ENCODE measurements around the gene ZNHIT2.

The ZNHIT2 gene

DNA sequence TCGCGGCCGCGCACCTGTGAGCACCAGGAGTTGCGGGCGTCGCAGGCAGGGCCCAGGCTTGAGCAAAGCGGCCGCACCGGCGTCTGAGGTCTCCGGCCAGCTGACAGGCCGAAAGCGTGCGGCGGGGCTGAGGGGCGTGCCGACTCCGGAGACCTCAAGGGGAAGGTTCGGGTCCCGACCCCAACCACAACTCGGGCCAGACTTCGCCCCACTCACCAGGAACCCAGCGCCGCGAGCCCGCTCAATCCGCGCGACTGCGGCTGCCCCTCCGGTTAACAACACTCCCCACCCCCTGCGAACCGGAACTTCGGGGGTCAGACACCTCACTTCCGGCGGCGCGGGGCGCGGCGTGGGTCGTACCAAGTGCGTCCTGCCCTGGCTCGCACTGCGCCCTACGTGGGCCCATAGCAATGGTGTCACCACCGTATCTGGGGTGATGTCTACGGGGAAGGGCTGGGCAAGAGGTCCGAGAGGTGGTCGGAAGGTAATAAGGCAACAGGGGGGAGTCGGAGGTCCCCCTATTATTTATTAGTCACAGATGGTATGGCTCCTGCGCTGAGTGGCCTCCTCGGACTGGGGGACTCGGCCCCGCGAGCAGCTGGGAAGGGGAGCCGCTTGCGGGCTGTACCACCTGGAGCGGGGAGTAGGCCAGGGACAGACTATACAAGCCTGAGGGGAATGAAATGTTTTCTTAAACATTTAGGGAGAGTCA, 16.9 kb upstream of the ZNHIT2 start, which contains the start of gene SYVN1:
Gene SYVN1 (minus strand): TSS at position 280 of the 712 bp plus-strand sequence. CDS start 918 bp downstream, outside the sequence.
- FAIRE-seq = no peak
- peak; percentile 55 for DNase-seq (ENCODE audit: low spot score)

DNA sequence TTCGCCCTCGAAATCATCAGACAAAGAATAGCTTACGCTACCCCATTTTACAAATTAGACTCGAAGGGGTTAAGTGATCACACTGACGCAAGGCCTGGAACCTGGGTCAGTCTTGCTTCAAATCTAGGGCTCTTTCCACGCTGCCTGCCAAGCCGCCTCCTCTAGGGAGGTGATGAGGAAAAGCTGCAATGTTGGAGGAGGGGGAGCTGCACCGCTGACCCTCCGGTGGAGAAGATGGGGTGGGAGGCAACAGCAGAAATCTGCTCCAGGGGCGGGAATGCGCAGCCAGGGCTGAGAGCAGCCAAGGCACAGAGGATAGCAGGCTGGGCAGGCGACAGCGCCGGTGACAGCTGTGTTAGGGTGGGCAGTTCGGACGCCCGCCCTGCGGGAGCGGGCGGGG, 16.2 kb upstream of the ZNHIT2 start:
- DNase-seq (ENCODE audit: low spot score) = no peak
- no peak for FAIRE-seq

DNA sequence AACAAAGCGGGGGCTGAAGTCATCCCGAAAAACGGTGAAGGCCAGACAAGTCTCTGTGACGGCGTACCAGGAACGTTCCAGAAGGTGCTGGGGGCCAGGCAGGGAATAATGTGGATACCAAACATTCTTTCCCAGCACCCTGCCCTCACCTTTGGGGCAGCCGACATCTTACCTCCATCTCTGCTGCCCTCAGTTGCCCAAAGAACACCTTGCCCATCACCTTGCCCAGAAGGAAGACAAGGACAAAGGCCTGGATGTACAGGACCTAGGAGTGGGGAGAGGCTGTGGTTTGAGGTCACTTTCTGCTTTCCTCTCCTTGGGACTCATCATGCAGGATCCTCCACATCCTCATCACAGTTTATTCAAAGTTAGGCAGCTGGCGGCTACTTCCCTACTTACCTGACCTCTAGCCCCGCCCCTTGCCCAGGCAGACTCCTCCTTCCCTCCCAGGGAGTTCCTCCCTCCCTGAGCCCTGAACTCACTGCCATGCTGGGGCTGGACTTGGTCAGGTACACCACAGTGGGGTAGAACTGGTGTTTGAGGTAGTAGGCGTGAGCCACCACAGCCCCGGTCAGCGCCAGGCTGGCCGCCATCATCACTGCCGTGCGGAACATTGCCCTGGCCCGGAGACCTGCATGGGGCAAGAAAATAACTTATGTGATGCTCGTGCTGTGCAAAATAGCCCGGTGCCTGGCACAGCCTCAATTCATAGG, 15.6 kb upstream of the ZNHIT2 start:
- DNase-seq (ENCODE audit: low spot score) = no peak
- FAIRE-seq = no peak

DNA sequence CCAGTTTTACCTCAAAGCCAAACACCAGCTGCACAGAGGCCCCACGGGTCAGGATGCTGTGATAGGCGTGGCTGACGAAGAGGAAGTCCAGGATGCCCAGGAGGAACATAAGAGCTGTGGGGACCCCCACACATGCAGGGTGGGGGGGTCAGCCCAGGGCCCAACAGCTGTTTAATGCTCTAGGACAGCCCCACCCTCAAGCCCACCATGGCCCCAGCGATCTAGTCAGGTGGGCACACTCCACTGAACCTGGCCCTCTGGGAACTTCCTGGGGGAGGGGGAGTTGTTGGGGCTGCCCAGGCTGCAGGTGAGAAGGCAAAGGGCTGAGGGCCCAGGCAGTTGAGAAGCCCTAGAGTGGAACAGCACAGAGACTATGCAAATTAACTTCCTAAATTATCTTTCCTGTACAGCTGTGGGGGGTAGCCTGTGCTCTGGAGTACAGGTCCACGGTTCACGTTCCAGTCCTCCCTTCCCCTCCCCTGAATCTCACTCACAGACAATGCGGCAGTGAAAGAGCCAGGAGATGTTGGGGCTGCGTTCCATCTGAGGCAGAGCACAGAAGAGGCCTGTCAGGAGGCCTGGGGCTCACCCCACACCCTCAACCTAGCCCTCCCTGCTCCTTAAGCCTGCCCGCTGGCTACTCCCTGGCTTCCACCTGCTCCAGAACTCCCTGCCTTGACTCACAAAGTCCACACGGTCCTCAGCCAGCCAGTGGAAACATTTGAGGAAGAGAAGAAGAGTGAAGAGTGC, 14.9 kb upstream of the ZNHIT2 start:
- no peak for FAIRE-seq
- no peak for DNase-seq (ENCODE audit: low spot score)

DNA sequence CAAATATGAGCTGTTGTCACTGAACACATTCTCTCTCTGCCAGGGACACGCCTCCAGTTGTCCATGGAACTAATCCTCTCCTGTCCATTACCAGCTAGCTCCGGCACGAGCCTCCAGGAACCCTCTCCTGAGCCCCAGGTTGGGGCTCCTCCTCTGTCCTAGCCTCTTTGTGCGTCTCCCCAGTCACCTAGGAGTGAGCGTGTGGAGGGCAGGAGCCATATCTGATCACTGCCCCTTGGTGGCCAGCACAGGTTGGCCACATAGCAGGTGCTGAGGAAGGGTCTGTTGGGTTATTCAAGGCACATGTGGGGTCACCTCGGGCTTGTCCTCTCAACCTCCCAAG, 14.4 kb upstream of the ZNHIT2 start:
- no peak for FAIRE-seq
- no peak for DNase-seq (ENCODE audit: low spot score)

DNA sequence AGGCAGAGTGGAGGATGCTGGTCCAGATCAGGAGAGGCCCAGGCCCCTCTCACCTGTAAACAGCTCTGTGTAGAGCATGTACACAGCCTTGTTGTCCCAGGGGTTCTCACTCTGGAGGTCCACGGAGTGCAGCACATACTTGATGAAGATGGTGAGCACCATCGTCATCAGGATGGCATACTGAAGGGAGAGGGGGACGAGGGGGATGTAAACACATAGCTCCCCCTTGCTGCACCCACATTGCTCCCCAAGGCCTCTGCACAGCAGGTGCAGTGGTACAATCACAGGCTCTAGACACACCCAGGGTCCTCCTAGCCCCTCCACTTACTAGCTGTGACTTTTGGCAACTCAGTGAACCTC, 13.9 kb upstream of the ZNHIT2 start:
- FAIRE-seq (no peak), DNase-seq (ENCODE audit: low spot score) (no peak)

DNA sequence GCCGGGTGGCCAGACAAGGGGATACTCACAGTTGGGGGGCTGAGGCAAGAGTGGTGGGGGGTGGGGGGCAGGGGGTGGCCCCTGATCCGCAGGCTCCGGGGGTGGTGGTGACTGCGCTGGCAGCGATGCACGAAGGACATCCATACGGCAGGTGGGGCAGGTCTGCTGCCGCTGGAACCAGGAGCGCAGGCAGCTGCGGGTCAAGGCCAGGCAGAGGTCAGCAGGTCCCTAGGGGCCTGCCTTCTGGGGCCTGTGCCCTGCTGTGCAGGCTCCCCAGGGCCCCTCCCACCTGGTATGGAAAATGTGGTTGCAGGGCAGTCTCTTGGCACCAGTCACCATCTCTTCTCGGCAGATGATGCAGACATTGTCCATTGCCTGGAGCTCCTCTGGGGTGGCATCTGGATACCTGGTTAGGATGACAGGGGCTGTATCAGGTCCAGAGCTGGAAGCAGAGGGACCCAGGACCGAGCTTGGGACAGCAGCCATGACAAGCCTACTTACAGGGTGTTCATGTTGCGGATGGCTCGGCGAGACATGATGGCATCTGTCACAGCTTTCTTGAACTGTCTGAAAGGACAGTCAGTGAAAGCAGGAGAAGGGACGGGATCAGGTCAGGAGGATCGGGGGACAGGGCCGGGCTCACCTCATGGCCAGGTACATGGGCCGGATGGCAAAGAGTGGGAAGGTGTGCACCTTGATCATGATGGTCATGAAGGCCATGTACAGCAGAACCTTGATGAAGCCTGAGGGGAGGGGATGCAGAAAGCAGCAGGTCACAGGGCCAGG, 13.3 kb upstream of the ZNHIT2 start:
- no peak for DNase-seq (ENCODE audit: low spot score)
- no peak for FAIRE-seq

DNA sequence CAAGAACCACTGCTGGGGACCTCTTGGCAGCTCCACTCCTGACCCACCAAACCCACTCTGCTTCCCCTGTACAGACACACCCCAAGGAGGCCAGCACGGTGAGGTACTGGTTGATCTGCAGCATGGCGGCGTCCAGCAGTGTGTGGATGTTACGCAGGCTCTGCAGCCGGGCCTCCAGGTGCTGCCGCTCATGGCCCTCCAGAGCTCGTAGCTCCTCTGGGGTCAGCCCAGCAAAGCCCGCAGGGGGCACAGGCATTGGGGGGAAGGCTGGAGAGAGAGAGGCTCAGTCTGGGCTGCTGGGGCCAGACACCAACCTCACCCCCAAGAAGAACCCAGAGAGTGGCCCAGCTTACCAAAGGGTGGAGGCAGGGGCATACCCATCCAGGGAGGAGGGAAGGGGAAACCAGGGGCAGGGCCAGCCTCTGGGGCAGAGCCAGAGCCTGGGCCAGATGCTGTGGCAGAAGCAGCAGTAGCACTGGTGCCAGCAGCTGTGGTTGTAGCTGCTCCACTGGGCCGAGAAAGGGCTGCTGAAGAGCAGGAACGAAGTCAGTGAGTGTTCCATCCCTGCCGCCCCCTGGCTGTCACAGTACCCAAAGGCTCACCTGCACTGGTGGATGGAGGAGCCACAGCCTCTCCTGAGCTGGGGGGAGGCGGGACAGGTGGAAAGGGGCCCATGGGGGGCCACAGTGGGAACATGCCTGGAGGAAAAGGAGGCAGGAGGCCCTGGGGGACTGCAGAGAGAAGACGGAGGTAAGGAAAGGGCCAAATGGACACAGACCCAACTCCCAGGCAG, 12.3 kb upstream of the ZNHIT2 start:
- DNase-seq (ENCODE audit: low spot score) = no peak
- FAIRE-seq = no peak

DNA sequence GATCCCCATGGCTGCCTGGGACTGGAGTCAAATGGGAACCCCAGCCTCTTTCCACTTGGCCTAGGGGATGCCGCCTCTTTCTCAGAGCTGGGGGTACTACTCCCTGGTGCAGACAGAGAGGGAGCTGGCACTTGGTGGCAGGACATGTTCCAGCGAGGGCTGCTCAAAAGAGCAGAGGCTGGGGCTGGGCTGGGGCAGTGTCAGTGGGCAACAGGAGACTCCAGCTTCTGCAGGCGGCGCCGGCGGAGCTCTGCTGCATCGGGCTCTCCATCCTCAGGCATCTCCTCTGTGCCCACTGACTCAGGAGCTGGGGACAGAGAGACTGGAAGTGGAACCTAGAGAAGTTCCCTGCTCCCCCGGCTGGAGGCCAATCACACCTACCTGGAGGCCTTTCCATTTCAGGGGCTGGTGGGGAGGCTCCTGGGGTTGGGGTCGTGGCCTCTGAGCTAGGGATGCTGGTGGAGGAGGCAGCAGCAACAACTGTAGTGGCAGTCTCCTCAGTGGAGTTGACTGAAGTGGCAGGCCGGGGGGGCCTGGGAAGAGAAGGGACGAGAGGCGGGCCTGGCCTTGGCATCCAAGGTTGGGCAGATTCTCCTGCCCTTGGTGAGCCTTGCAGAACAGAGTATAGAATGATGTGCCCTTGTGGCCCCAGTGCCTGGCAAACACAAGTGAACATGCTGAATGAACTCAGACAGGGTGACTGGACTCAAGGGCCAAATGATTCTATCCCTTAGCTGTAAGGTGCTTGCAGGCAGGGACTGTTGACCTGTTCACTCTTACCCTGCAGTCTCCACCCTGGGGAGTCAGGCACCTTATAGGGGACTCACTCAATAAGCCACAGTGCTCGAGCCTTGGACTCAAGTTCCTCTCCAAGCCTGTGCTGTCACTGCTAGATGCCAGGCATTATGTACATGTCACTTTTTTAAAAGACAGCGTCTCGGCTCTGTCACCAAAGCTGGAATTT, 11.0 kb upstream of the ZNHIT2 start:
- FAIRE-seq = no peak
- DNase-seq (ENCODE audit: low spot score) = no peak

DNA sequence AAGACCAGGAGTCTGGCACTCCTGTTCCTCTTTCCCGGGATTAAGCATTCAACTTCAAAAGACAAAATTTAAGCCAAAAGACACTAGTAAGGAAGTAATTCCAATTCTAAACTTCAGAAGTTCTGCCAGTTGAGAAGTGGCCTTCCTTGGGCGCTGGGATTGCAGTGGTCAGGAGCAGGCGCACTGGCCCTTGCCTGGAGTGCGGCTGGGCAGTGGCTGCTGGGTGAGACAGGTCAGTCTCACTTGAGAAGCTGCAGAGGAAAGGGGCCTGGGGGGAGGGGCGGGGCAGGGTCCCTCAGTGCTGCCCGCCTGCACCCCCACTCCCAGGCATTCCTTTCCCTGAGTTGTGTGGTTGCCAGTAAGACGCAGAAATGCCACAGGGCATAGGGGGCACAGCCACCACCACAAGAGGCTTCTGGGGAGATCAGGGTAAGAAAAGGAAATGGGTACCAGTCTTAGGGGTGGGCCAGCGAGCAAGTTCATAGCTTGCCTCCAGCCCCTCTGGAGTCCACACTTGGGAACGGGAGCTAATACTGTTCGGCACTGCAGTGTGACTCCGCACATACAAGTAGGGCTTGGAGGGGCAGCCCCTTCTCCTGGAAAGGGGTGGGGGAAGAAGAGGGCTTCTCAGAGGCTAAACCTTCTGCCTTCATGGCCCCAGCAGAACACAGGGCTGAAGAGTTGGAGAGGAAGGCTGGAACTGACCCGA, 10.1 kb upstream of the ZNHIT2 start:
- DNase-seq (ENCODE audit: low spot score) = no peak
- no peak for FAIRE-seq

DNA sequence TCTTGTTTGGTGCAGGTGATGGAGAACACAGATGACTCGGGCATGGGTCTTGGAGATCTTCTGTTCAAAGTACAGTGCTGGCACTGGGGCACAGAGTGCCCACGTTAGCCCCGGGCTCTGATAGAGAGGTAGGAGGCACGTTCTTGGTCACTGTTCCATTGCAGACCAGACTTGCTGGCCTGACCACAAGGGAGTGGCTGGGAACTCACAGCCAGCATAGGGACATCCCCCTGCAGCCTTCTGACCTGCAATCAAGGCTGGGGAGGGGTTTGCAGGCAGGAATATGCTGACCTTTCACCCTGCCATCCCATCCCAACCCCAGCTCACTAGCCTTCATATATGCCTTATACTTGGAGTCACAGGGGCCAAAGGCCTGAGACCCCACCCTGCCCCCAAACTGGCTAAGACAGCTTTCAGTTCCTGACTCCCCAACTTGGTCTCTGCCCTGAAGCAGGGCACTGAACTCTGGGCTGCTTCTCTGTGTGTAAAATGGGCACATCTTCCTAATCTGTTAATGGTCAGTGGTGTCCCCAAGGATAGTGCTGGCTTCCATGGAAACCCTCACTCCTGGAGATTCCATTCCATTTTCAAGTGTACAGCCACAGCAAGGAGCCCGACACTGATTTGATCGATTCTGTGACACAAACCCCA, 9.2 kb upstream of the ZNHIT2 start:
- FAIRE-seq (no peak), DNase-seq (ENCODE audit: low spot score) (no peak)

DNA sequence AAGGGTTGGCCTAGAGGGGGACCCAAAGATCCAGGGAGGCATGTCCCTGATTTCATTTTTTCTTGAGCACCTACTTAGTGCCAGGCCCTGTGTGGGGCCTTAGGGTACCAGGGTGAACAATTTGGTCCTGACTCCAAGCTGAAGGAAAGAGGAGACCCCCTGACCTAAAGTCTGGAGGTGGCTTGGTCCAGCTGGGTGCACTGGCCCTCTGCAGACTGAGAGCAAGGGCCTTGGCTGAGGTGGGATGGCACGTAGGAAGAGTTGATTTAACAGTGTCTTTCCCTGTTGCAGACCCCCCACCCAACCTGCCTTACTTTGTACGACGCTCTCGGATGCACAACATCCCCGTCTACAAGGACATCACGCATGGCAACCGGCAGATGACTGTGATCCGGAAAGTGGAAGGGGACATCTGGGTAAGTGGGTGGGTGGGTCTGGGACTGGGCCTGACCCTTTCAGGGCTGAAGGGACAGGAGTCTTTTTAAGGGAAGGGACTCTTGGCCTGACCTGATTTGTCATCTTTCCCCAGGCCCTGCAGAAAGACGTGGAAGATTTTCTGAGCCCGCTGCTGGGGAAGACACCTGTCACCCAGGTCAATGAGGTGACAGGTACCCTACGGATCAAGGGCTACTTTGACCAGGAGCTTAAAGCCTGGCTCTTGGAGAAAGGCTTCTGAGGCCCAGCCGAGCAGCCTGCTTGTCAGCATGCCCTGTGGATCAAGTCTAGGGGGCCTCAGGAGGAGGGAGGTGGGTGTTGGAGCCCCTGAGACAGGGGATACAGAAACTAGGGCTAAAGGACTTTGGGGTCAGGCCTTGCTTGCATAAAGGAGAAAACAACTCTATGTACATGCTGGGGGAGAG, 7.9 kb upstream of the ZNHIT2 start:
- no peak for FAIRE-seq

DNA sequence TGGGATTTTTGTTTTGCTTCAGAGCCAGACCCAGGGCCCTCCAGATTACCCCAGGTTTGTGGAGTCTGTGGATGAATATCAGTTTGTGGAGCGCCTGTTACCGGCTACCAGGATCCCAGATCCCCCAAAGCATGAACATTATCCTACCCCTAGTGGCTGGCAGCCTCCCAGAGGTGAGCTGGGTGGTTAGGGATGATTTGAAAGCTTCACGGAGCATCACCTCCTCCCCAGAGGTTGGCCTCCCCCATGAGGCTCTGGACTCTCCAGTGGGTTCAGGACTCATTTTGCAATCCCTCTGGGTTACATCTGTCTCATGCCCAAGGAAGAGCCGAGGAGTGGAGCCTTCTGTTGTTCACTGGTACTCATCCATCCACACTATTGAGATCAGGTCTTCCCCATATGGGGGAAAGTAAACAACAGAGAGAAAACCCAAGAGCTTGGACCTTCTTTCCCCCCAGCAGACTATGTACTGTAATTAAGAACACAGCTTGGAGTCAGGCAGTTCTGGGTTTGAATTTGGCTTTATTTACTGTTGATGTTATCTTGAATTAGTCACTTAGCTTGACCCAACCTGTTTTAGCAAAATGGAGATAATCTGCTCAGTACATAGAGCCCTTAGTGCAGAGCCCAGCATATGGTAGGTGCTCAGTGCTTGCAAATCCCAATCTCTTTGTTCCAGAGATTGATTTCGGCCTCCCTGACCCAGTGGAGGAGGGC, 7.1 kb upstream of the ZNHIT2 start:
- DNase-seq (ENCODE audit: low spot score) (no peak), FAIRE-seq (no peak)

More for the DNA sequence above, 7.9 kb upstream of the ZNHIT2 start:
- no peak for DNase-seq (ENCODE audit: low spot score)

DNA sequence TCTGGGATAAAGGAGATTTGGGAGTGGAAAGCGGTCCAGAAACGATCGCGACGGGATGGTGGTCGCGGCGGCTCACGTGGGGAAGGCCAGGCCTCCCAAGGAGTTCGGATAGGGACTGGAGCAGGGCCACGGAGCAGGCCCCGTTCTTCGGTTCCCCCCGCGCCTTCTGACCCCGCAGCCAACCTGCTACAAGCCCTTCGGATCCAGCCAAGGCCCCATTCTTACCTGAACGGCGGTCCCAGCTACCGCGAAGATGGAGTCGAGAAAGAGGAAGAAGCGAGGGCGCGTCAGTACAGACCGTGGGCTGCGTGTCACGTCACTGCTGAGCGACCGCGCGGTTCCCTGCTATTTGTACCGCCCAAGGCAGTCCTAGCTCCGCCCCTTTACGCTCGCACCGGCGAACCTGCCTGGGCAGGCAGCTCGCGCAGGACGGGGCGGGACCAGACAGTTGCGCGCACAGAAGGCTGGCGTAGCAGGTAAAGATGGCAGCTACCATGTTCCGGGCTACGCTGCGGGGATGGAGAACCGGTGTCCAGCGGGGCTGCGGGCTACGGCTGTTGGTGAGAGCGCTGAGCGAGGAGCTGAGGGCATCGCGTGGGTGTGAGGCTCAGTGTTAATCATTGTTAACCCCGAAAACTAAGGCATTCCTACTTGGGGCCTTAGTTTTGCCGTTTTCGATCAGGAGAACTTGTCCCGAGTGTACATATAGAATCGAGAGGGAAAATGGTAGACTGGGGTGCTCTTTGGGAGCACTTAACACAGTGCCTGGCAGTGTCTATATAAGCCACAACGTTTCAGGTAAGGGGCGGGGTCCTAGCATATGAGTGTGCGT, 4.6 kb upstream of the ZNHIT2 start, which contains the start of the genes FAU and MRPL49:
Gene FAU (minus strand): TSS at position 270 of the 832 bp plus-strand sequence. CDS start 321 bp downstream, outside the sequence.
Gene MRPL49 (plus strand): TSS at position 457 of the 832 bp plus-strand sequence. CDS start 26 bp downstream, at position 483.
- DNase-seq (ENCODE audit: low spot score) (peak; percentile 92), FAIRE-seq (peak; percentile 63)

DNA sequence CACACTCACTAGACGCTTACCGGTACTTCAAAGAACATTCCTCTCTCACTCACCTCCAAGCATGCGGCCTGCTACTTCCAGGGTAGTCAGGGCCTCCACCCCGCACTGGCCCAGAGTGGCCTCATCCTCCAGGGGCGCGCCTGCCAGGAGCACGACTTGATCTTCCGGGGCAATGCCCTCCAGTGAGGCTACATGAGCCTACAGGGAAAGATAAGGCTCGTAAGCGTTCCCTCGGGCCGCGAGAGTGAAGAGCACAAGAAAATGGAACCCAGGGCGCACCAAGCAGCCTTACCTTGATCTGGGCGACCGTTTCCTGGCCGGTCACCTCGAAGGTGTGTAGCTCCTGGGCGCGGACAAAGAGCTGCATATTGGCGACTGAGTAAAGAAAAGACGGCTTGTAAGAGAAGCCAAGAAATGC, 4.0 kb upstream of the ZNHIT2 start:
- DNase-seq (ENCODE audit: low spot score) = no peak
- no peak for FAIRE-seq

DNA sequence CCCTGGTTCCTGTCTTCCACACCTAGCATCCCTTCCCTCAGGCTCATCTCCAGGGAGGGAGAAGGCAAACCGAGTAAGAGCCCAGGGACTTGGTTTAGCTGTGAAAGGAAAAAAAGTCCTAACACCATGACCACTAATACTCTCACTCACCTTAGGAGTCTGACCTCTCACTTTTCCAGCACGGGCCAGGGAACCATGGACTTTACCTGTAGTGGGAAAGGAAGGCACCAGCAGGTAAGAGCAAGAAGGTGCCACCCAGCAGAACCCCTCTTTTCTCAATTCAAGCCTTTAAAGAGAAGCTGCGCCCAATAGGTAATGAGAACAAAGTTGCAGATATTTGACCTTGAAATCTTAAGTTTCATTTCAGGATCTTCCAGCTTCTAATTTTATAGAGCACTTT, 3.3 kb upstream of the ZNHIT2 start:
- DNase-seq (ENCODE audit: low spot score) = no peak

More for the DNA sequence above, 3.3 kb upstream of the ZNHIT2 start:
- FAIRE-seq = no peak
